Glomerular visceral epithelial cell (primary cell): ENCODE measurements around the gene ATG7.
A peak's percentile ranks its signal among the peaks of the same experiment; 100 is the strongest.

Experiments used
- DNase-seq: peaks from one replicate; pipeline ENCODE4 v3.0.0-alpha.2; 2016; ENCODE audit errors: extremely low spot score

ATG7 gene

DNA sequence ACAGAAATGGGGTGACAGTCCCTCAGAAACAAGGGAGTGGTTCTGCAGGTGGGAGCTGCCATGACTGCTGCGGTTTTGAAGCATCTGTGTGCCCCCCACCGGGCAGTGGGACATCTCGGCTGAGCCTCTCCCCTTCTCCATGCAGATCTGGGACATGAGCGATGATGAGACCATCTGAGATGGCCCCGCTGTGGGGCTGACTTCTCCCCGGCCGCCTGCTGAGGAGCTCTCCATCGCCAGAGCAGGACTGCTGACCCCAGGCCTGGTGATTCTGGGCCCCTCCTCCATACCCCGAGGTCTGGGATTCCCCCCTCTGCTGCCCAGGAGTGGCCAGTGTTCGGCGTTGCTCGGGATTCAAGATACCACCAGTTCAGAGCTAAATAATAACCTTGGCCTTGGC is 282.5 kb downstream of the ATG7 start:
- DNase-seq: no peak

DNA sequence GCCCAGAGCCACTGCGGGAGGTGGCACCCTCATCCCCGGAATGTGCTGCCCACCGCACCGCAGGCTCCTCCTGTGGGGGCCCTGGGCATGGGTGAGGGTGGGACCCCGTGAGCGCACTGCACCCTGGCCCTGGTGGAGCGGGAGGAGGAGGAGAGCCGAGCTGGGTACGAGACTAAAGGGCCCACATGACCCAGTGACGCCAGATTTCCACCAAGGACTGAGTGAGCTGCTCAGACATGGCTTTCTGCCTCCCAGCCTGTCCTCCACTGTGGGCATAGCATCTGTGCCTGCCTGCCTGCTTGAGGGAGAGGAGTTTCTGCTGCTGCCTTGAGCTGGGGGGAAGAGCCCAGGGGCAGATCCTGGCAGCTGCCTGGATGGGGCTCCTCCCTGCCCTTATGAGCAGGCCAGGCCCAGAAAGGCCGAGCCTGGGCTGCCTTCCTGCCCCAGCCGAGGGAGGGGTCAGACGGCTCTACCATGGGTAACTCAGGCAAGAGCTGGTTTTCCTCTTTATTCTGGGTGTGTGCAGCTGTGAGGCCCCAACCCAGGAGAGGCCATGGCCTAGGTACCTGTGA is 283.1 kb downstream of the ATG7 start:
- no peak for DNase-seq

DNA sequence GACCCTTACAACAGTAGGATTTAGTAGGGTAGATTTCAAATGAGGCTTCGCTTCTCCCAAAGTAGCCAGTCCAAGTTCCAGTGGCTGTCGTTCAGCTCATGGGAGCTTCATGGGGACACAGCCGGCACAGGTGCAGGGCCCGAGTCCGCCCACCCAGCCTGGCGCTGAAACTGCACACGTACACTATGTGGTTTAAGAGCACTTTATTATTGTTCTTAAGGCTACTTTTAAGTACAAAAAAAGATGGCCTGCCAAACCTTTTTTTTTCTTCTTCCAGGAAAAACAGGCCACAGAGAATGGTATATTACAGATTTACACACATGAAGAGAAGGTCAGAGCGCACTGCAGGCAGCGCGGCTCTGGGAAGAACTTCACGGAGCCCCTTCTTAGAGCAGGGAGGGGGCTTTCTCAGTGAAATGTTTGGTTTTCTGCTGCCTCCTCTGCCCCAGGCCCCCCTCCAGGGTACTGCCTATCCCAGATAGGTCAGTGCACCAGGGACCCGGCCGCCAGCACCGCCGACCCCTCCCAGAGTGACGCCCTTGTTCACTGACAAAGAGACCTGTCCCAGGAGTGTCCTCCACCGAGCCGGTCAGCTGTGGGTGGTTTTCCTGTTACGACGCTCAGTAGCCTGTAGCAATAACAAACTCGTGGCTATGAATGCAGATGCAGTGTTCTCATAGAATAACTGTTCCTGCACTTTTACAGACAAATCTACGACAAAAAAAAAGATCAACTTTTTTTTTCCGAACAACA is 283.9 kb downstream of the ATG7 start:
- DNase-seq: no peak

DNA sequence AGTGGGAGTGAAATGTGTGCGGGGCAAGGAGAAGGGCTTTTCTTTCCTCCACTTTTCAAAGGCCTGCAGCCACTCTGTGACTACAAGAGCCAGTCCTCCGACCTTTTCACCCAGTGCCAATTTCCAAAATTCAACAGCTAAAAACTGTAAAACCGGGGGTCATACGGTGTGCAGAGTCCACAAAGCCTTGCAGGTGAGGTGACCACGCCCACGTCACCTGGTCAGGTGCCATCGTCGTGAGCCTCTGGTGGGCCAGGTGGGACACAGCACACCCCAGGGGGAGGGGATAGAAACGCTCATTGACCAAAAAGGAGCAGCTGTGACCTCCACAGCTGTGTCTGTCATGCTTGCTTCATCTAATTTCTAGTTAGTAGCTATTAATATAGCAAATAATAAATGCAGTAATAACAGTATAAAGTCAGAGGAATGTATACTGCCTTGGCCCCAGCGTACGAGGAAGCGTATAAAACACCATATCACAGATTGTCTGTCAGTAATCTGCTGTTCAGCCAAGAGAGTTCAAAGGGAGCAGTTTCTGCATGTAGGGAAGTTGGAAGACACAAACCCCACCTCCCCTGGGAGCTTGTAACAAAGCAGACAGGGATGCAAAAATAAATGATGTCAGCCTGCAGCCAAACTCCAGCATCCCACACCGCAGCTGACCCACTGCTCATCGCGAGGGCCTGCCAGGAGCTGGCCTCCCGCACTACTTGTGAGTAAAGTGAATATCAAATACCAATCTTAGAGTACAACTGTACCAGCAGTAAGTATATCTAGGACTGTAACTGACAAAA is 284.9 kb downstream of the ATG7 start:
- DNase-seq: no peak

DNA sequence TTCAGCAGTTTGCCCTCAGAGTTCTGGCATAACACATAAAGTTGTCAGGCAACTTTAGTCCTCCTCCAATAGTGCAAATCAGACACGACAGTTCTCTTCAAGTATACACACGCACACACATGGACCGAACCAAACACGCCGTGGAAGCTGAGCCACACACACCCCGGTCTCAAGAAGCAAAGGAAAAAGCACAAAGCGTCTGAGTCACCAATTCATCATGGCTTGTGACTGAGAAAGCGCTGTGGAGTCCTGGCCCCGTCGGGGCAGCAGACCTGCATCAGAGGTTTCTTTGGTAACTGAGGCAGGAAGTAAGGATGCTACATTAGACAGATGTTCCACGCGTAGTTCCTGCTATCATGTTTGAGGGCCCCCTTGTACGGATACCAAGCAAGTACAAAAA is 285.8 kb downstream of the ATG7 start:
- DNase-seq: no peak

DNA sequence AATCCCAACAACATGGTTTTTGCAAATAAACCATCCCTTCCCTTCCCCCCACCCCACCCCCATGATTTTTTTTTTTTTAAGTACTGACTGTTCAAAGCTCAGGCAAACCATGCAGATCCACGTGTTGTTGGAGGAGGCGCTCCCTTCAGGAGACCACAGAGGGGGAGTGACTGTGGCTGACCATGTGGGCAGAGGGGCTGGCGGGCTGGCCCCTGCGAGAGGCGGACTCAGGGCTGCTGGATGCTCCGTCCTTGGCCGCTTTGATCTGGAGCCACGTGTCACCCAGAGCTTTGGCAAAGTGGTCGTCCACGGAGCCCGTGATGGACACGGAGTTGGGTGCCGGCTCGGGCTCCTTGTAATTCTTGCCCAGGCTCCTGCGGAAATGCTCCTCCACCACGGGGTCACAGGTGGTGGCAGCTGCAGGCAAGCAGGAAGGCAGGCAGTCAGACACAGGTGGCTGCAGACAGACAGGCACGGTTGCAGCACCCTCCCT is 286.3 kb downstream of the ATG7 start:
- DNase-seq: no peak

DNA sequence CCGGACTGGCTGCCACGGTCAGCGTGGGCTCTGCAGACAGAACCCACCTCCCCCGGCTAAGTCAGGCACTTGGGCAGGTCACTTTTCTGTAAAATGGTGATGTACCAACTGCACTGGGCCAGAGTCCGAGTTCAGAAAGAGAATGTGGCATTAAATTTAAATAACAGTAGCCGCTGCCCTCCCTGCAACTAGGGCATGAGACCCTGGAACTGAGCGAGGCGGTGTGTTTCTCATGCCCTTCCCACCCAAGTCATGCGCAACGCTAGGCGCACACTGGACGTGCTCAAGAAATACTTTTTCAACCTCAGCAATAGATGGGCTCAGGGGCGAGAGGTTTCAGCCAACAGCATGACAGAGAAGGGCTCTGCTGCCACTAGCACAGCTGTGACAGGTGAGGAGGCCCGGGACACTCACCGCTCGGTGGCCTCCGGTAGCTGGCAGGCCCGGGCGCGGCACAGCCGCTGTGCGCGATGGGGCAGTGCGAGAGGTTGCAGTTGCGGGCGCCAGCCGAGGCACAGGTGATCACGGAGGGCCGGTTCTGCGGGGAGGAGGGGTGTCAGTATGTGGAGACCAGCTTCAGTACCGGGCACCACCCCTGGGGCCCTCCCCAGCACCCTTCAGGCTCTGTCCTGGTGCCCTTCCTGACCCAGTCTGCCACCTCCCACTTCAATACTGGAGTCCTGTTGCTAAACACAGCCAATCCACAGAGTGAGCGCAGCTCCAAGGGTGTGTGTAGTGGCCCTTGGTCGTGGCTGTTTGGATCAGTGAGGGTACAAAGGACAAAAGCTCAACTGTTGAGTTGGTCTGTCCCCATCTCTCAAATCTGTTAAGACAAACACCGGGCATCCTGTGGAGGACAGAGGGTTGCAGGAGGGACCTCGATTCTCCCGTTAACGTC is 287.0 kb downstream of the ATG7 start:
- no peak for DNase-seq

DNA sequence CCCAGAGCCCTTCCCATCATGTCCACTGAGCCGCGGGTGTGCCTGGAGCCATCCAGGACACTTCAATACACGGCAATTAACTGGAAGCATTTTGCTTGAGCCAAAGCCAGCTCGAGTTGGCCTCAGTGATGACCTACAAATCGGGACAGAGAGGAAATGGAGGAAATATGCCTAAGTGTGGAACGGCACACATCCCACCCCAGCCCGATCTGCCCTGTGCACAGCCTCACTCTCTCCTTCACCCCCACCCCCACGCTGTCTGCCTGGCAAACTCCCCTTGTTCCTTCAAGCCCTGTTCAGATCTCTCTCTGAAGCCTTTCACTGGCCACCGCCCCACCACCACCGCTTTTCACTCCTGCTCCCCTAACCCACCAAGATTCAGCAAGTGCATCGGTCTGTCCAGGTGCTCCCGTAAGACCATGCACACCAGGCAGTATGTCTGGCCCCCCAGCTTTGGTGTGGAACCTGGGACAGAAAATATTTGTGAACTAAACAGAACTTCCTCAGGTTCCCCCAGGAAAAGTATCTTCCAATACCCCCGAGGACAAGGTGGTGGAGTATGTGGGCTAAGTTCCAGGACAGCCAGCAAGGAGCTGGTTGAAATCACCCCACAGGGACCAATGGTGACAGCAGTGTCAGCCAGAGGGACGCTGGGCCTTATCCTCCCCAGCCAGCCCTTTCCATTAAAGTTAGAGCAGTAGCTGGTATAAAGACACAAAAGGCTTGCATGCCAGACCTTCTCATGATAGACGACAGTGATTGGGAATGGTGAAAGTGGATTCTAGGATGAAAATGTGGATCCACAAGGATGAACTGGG is 287.8 kb downstream of the ATG7 start:
- no peak for DNase-seq

DNA sequence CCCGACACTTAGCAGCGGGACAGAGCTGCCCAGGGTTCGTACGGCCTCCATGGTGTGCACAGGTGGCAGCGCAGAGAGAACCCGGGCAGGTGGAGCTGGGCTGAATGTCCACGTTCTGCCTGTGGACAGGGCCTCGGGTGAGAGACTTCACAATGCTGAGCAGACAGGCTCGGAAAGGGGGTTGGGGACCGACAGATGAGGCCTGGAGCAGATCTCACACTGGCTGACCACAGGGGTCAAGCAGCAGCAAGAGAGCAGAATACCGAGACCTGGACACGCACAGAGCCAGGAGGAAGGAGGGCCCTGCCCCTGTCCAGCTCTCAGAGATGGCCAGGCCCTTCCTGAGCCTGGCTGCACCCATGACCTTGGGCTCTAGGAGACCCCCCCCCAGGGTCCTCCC is 288.5 kb downstream of the ATG7 start:
- DNase-seq: no peak

DNA sequence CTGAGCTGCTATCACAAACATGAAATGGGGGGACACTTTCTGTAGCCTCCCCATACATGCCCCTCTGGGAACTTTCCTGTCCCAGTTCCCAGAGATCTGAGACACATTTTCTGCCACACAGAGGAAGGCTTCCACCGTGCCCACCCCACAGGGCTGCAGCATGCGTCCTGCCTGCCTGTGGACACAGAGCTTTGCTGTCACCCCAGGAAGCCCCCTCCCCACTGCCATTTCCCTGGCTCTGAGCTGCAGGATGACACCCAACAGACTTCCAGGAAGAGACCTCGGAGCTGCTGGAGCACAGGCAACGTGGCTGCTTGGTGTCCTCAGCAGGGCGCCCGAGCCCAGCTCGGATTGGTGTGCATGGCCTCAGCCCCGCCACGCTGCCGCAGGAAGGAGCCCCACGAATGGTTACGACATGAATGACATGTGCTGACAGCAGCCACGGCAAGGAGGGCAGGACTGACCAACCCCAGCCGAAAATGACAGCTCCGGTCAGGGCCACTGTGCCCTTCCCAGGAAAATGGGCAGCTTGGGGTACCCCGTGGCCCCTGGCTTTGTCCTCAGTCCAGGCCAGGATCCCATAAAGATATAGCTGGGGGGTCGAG is 290.2 kb downstream of the ATG7 start:
- no peak for DNase-seq

DNA sequence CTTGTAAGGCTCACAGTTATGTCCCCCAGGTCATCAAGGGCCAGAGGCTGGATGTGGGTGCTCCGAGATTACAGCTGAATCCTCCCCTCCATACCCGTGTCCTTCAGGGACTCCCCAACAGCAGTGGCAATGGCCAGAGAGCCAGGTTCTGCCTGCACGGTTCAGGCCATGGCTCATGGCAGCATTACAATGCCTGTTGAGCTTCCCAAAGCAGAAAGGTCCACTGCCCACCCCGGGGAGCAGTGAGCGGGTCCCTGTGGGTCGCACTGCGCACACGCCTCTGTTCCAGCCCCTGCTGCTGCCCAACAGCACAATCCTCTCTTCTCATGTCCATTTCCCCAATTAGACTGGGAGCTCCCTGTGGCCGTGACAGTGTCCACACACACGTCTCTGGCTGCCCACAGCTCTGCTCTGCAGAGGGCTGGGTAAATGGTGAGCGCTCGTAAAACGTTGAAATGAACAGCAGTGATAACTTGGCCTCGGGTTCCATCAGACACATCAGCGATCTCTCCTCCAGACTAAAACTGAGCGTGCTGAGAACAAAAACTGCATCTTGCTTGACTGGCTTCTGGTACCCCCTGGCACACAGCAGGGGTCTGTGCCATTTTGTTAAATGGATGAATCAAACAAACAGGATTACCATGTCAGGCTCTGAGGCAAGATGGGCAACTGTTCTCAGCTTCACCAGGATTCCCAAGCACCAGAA is 291.1 kb downstream of the ATG7 start:
- DNase-seq: no peak

DNA sequence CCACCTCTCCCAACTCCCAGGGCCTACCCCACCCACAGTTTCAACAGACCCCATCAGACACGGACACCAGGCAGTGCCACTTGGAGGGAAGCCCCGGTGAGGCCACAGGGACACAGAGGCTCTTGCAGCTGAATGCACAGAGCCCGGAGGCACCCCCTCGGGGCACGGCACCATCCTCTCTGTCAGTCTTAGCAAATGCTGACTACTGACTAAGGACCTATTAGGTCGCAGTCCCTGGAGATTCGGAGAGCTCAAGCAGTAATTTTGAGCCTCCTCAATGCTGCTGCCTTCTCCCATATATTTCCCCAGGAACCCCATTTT is 291.6 kb downstream of the ATG7 start:
- DNase-seq: no peak

DNA sequence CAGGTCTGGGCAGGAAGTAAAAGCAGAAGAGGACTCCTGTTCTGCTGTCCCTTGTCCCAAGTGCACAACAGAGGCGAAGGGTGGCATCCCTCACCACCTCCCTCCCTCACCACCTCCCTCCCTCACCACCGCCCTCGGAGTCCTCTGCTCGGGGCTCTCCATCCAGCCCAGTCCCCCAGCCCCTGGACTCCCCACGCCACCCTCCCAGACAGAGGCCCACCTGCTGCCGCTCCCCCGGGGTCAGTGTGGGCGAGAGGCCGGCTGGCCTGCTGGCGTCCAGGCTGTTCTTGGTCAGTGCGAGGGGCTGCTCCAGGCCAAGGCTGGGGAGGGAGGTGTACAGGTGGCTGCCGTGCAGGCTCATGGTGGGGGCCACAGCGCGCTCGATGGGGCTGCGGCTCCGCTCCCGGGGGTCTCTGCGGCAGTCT is 292.4 kb downstream of the ATG7 start:
- no peak for DNase-seq

DNA sequence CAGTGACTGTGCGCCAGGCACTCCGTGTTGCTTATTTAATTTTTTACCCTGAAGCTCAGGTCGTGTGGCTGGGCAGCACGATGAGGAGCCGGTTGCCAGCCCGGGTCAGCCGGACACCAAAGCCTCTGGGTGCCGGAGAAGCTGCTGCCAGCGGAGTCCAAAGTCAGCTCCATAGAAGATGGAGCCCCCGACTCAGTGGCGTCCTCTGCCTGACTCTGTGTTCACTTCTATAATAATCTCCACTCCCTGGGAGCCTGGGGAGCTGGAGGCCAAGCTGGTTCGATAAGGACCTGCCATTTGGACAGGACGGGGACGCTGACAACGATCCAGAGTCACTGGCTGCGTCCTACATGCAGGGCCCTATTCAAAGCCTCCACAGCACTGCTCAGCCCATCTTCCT is 292.9 kb downstream of the ATG7 start:
- DNase-seq: no peak

DNA sequence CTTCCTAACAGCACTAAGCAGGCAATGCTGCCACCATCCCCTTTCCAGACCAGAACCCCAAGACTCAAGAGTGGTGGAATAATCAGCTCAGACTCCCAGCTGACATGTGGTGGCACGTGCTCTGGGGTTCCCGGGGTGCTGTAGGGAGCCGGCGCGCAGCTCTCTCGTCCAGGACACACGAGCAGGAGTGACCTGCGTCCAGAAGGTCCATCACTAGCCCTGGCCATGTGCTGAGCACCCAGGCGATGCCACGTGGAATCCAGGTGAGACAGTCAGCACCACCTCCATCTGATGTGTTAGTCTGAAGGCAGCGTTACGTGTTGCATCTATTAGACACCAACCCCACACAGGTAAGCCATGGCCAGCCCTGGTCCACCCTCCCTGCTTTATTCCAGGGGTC is 293.3 kb downstream of the ATG7 start:
- DNase-seq: no peak

DNA sequence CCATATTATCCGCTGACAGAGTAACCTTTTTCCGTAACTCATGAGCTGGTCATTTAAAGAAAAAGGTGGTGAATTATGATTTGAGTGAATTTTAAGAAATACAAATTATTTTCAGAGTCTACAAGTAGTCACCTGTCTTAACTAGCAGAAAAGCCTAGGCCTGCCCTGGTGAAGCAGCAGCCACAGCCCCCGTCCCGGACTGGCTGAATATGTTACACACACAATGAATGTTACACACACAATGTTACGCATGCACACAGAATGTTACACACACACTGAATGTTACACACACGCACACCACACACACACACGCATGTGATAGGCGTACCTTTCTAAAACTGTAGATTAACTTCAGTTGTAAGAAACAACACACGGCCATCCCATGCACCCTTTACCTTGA is 293.7 kb downstream of the ATG7 start:
- DNase-seq: no peak

DNA sequence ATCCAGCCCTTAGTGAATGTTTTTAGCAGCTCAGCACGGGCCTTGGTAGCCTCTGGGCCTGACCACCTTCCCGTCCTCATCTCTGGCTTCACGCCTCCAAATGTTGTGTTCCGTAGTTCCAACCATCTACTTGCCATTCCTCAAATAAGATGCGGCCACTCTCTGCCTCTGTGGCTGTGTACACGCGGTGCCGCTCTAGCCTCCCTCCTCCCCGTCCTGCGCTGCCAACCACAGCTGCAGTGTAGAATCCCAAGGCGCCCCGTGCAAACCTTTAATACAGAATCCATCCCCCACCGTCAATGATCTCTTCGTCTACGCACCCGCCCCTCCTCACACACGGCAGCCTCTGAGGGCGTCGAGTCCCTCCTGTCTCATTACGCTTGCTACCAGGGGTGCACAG is 294.3 kb downstream of the ATG7 start:
- DNase-seq: no peak

DNA sequence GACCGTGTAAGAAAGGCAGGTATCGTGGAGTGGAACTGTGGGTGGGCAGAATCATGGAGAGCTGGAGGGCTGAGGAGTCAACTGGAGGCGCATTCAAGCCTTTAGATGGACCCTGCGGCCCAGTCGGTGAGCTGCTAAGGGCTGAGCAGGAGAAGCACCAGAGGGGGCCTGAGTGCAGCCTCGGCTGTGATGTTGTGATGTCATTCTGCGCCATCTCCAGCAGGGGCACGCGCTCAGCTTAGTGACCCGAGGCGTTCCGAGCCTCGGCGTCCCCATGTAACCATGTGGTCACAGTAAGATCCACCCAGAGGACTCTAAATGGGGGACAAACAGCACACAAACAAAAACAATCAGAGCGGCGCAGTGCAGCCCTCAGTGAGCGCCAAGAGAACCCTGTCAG is 294.7 kb downstream of the ATG7 start:
- DNase-seq: no peak

DNA sequence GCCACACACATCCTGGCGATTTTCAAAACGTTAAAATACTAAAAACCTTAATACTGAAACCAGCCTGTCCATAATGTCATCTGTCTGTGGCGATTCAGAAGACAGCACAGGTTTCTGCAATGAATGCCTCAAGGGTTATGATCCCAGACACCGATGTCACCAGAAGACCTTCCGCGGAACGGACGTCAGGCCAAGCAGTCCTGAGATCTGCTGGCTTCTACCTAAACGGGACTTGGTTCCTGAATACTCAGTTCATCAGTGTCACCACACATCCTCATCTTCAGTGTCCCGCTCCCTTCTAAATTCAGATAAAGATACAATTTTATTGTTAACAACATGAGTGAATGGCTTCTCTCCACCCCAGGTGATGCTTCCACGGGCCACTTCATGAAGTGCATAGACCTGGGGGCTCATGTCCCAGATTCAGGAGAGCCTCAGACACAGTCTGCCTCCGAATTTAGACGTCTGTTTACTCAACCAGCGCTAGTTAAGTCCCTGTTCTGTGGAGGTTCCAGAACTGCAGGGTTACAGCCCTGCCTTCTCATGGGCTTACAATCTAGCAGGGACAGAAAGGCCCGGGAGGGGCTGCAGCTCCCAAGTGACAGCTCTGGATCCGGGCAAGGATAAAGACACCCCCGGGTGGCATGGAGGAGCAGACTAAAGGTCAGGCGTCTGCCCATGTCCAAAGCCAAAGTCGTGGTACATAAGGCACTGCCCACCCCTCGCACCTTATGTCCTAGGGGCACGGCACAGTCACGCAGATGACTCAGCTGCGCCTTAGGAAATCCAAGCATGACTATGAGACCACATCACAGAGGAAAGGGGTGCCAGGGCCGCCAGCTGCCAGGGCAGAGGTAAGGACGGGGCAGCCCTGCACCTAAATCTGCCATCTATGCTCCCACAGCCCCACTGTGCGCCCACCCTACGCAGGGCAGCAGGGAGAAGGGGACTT is 295.6 kb downstream of the ATG7 start:
- peak; percentile 87 for DNase-seq
